ENCODE results near the gene TSBP1.

The TSBP1 gene

GRCh38 chr6:32371803-32372202, at the start of gene TSBP1:
Gene TSBP1, minus strand, starts transcription at chr6:32371903. Its CDS starts 197 bp downstream, at chr6:32371706.
- DNase-seq (ENCODE audit: low spot score): no peak

- no peak for DNase-seq (ENCODE audit: low spot score)
Measured at GRCh38 chr6:32416036-32416435, 44.3 kb upstream of the TSBP1 start.

- DNase-seq (ENCODE audit: low spot score): peak; percentile 76
Measured at GRCh38 chr6:32415521-32416019, 43.9 kb upstream of the TSBP1 start.

GRCh38 chr6:32413427-32414047, 41.8 kb upstream of the TSBP1 start:
- DNase-seq (ENCODE audit: low spot score): peak; percentile 82

GRCh38 chr6:32411566-32412327, 40.0 kb upstream of the TSBP1 start:
- DNase-seq (ENCODE audit: low spot score): no peak

- no peak for DNase-seq (ENCODE audit: low spot score)
Measured at GRCh38 chr6:32410906-32411305, 39.2 kb upstream of the TSBP1 start.

- DNase-seq (ENCODE audit: low spot score): no peak
Measured at GRCh38 chr6:32406857-32407256, 35.2 kb upstream of the TSBP1 start, which contains the start of gene BTNL2. Gene BTNL2, minus strand, starts transcription at chr6:32407181. Its CDS starts 58 bp downstream, at chr6:32407123.

GRCh38 chr6:32406197-32406596, 34.5 kb upstream of the TSBP1 start:
- no peak for DNase-seq (ENCODE audit: low spot score)

GRCh38 chr6:32405656-32406055, 34.0 kb upstream of the TSBP1 start:
- no peak for DNase-seq (ENCODE audit: low spot score)

GRCh38 chr6:32402812-32403211, 31.1 kb upstream of the TSBP1 start:
- no peak for DNase-seq (ENCODE audit: low spot score)

GRCh38 chr6:32401284-32401963, 29.7 kb upstream of the TSBP1 start:
- DNase-seq (ENCODE audit: low spot score): no peak

GRCh38 chr6:32397252-32397920, 25.7 kb upstream of the TSBP1 start:
- DNase-seq (ENCODE audit: low spot score): no peak

GRCh38 chr6:32396028-32396427, 24.3 kb upstream of the TSBP1 start:
- DNase-seq (ENCODE audit: low spot score): no peak

GRCh38 chr6:32393665-32394420, 22.1 kb upstream of the TSBP1 start:
- no peak for DNase-seq (ENCODE audit: low spot score)

- DNase-seq (ENCODE audit: low spot score): no peak
Measured at GRCh38 chr6:32391505-32391904, 19.8 kb upstream of the TSBP1 start.

- DNase-seq (ENCODE audit: low spot score): no peak
Measured at GRCh38 chr6:32387589-32388340, 16.1 kb upstream of the TSBP1 start.

- DNase-seq (ENCODE audit: low spot score): no peak
Measured at GRCh38 chr6:32386040-32386439, 14.3 kb upstream of the TSBP1 start.

GRCh38 chr6:32382757-32383420, 11.2 kb upstream of the TSBP1 start:
- no peak for DNase-seq (ENCODE audit: low spot score)

GRCh38 chr6:32379545-32379944, 7.8 kb upstream of the TSBP1 start:
- DNase-seq (ENCODE audit: low spot score): no peak

Data from D341Med (cell line).